Germinal center (tissue), 1 donor: ENCODE data around the gene LPCAT1.

Experiments
- DNase-seq: peaks from one replicate; pipeline ENCODE4 v3.0.0; 2012; ENCODE audit warnings: mixed read lengths, low spot score

LPCAT1 gene

GRCh38 chr5:1495525-1495897 lies 28.2 kb downstream of the LPCAT1 start:
- DNase-seq, result no peak

DNA sequence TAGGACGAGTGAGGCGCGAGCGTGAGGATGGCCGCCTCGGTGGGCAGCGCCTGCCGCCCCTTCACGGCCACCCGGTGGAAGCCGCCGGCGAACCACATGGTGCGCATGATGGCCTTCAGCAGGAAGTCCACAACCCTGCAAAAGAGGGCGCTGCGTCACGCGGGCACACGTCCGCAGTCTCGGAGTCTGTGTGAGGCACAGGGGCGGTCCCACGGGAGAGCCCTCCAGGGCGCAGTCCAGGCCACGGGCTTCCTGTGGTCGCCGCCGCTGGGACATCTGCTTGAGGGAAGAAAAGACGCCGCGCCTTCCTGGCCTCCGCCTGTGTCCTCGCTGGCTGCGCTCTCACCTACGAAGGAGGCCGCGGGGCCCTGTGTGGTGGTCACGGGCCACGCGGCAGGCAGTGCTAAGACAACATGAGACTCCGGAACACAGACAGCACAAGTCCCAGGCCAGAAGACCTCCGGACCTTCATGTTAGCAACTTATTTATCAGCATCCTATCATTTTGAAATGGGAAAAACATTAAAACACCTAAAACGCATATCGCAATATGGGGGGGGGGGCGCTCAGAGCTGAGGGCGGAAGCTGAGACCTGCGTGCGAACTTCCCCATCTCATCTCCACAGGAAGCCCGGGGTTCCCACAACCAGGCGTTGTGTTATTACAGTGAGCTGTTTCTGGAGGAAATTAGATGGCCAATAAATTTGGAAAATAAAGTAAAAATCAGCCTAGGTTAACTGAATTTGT lies 28.8 kb downstream of the LPCAT1 start:
- DNase-seq, result no peak

DNA sequence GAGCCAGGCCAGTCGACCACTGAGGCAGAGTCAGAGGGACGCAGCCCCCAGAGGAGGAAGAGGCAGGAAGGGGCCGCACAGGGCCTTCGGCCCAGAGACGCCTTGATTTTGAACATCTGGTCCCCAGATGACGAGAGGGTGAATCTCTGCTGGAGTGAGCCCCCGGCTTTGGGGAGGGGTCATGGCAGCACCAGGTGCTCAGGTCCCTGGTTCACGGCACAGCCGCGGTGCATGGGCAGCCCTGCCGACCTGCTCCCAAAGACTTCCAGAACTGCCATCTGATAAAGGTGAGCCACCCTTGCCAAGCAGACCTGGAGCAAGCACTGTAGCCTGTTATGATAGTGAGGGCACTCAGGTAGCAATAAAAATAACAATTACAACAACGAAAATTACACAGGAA lies 29.8 kb downstream of the LPCAT1 start:
- DNase-seq, result no peak

DNA sequence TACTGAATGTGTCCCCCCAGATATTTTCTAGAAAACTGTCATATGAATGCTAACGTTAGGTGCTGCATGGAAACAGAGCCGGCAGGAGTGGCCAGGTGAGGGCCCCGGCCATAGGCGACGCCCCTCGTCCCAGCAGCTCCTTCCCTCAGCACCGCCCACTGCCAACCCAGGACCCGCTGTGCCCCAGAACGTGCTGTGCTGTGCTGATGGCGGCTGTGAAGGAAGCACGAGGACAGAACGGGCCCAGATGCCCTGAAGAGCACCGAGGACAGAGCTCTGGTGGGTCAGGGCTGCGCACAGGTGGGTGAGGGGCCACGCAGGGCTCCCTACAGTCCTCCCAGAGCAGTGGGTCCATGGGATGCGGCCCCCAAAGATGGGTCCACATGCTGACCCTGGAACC lies 30.3 kb downstream of the LPCAT1 start:
- no peak for DNase-seq

GRCh38 chr5:1492757-1493156 lies 31.0 kb downstream of the LPCAT1 start:
- no peak for DNase-seq

DNA sequence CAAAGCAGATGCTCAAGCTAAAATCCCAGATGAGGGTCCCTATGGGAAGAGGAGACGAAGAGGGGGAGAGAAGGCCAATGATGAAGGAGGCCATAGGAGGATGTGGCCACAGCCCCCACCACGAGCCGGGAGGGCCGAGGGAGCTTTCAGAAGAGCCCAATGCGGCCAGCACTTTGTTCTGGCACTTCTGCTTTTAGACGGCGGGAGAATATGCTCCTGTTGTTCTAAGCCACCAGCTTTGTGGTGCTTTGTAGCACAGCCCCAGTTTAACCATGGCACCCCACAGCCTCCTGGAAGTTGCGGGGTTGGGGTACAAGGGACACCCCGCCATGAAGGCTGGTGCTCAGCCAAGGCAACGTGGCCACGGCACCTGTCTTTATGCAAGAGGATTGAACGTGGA lies 33.4 kb downstream of the LPCAT1 start:
- DNase-seq, result no peak

- no peak for DNase-seq
Measured at GRCh38 chr5:1489754-1490153, 34.0 kb downstream of the LPCAT1 start.

DNA sequence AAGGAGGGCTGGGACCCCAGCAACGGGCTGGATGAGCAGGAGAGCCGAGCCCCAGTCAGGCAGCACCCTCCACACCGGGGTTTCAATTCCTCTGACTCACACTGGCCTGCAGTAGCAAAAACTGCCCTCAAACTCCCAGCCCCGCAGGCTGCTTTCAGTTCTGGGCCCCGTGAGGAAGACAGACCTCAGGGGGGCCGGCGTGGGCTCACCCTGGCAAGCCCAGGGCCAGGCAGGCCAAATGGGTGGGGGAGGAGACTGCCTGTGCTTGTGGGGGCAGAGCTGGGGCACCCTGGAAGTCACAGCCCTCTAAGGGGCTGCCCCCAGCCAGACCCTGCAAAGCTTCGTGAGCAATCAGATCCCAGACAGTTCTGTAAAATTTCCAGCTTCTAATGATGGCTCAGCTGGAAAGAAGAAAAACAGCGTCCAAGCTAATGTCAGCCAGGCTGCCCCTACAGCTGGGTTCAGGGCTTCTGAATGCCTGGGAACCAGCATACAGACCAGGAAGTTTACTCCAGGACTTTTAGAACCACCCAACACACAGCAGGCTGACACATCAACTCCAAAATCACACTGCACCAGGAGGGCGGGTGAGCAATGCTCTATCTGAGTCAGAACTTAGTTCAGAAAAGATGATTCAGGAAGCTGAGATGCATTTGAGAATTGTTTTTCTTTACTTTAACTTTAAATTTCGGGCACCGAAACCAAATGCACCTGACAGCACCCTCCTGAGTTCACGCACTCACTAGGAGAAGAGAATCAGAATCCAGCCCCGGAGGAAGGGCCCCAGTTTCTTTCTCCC lies 34.7 kb downstream of the LPCAT1 start:
- DNase-seq, result peak; percentile 60

DNA sequence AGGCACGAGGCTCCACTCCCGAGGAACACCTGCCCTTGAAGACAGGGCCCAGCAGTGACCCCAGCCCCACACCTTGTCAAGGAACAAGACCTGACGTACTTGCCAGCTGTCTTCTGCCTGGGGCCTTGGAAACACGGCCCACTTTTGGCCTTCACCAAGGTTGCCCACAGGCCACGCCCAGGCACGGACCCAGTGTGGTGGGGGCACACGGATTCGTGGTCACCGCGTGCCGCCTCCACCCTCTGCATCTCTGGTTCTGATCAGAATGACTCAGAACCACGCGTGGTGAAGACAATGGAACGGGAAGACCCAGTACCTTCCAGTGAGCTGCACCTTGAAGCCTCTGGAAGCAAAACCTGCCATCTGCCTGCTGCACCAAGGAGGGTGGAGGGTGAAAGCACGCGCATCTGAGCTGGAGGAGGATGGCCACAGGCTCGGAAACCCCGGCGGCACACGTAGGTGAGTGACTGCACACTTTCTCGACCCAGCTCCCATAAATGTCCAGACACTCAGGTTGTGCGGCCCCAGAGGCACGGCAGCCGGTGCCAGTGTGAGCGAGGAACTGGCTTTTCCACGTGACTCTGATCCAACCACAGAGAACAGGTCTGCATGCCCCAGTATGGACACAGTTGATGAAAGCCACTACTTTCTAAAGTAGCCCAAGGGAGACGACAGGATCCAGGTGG lies 36.5 kb downstream of the LPCAT1 start:
- DNase-seq, result no peak

DNA sequence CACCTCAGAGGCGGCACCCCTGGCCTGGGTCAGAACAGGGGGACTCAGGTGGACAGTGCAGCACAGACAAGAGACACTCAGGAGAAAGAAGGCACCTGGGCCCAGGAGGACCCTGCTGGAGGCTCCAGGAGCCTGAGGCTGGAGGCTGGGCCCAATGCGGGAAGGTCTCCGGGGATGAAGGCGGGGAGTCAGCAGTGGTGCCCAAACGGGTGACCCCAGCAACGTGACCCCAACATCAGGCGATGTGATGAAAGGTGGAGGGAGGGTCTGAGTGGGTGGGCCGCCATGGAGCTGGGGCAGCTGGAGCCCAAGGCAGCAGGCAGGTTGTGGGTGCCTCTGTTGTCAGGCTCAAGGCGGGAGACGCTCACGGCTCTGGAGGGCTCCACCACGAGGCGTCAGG lies 37.5 kb downstream of the LPCAT1 start:
- DNase-seq, result no peak

DNA sequence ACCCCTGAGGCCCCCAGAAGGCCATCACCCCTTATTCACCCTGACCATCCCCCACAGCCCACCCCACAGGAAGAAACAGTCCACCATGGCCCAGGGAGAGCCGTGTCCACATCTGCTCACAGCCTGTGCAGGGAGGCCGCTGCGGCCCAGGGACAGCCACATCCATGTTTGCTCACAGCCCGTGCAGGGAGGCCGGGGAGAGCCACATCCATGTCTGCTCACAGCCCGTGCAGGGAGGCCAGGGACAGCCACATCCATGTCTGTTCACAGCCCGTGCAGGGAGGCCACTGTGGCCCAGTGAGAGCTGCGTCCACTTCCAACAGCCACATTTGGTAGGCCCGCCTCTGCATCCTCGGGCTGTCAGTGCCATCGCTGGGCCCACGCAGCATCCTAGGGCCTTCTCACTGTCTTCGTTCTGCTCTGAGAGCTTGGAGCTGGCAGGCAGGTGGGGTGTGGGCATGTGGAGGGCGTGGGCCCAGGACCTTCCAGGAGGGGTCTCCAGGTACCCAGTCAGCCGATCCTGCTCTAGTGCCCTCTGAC lies 38.1 kb downstream of the LPCAT1 start:
- DNase-seq, result no peak

DNA sequence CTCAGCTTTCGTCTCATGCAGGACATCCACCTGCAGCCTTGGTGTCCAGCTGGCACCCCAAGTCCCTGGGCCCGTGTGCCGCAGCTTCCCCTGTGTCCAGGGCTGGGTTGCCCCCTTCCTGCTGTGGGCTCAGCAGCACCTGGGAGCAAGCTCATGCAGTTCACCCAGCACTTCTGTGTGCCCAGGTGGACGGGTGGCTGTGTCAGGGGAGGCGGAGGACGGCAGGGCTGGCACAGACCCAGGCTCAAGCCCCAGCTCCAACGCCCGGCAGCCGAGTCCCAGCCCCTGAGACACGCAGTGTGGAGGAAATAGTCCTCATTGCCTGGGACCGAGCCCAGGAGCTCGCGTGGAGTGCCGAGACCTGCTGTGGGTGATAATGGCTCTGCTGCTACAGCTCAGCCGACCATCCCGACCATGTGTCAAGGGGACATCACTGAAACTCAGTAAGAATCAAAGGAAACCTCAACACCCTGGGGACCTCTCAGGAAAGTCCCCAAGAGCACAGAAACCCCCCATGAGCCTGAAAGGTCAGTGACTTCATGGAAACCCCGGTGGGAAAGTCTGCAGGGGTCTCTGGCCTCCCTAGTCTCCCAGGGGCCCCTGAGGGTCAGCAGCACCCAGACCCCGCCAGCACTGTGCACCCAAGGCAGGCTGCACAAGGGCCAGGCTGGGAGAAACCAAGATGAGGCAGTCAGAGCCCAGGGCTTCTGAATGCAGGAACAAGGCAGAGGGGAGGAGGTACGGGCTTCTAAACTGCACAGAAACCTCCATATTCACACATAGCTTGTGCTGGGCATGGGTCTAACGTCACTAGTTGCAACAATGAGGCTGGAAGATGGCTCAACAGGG lies 38.8 kb downstream of the LPCAT1 start:
- peak; percentile 83 for DNase-seq

- DNase-seq, result no peak
Measured at GRCh38 chr5:1483856-1484729, 39.7 kb downstream of the LPCAT1 start.

DNA sequence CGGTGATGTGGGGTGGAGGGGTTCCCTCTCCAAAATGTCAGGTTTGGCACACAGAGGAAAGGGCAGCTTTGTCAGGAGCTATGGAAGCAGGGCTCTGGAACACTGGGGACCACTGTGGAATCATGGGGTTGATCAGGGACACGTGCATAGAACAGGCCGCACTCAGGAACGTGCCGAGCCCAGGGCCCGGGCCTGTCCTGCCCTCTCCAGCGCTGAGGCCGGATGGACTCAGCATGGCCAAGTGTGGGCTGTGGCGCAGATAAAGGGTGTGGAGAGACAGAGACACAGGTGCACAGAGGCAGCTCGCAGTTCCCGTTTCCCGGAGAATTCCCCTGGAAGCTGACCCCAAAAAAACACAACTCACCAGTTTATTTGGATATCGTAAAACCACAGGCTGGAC lies 40.7 kb downstream of the LPCAT1 start:
- DNase-seq, result no peak

DNA sequence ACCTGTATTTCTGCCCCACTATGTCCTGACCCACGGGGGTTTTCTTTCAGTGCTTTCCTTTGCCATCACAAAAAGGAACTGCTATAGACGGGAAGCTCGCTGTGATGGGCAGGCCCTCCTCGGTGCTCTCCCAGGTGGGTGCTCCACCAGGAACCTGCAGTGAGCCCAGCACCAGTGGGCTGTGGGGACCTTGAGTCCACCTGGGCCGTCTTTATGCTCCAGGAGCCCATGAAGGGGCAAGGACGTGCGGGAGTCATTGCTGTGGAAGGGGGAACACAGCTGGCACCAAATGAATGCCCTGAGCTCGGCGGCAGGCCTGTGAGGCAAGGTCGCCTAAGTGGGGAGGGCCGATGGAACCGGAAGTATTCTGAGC lies 41.8 kb downstream of the LPCAT1 start:
- DNase-seq, result no peak

GRCh38 chr5:1481266-1481958 lies 42.3 kb downstream of the LPCAT1 start:
- no peak for DNase-seq

GRCh38 chr5:1480806-1481205 lies 43.0 kb downstream of the LPCAT1 start:
- no peak for DNase-seq

GRCh38 chr5:1480217-1480616 lies 43.5 kb downstream of the LPCAT1 start:
- no peak for DNase-seq

GRCh38 chr5:1479581-1480188 lies 44.1 kb downstream of the LPCAT1 start:
- peak; percentile 88 for DNase-seq

DNA sequence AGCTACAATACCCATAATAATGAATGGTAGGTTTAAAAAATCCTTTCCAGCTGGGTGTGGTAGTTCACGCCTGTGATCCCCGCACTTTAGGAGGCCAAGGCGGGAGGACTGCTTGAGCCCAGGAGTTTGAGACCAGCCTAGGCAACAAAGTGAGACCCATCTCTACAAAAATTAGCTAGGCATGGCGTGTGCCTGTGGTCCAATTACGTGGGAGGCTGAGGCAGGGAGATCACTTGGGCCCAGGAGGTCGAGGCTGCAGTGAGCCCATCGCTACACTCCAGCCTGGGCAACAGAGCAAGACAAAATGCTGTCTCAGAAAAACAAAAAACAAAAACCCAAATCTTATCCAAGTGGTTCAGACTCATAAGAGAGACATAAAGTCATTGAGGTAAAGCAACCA lies 44.7 kb downstream of the LPCAT1 start:
- DNase-seq, result no peak
